ENCODE data around the gene TSC22D2.

The TSC22D2 gene

GRCh38 chr3:150377601-150378300 is 30.3 kb upstream of the TSC22D2 start:
- TF ChIP-seq TOX (CRISPR knock-in tag; IDR thresholded peaks at IDR 0.05; ENCODE audit: borderline replicate concordance) (no peak), GLIS3 (CRISPR knock-in tag; IDR thresholded peaks at IDR 0.05) (no peak), ZNF565 (CRISPR knock-in tag; conservative IDR thresholded peaks at IDR 0.05; ENCODE audit: low read depth) (no peak), CSDC2 (CRISPR knock-in tag; IDR thresholded peaks at IDR 0.05) (no peak), ZFP3 (CRISPR knock-in tag; IDR thresholded peaks at IDR 0.05) (no peak), ZC3H10 (CRISPR knock-in tag; IDR thresholded peaks at IDR 0.05) (no peak), ZNF8 (CRISPR knock-in tag; IDR thresholded peaks at IDR 0.05) (no peak), ZNF70 (CRISPR knock-in tag; IDR thresholded peaks at IDR 0.05) (no peak), PATZ1 (CRISPR knock-in tag; IDR thresholded peaks at IDR 0.05; ENCODE audit: borderline replicate concordance) (no peak), POU6F1 (CRISPR knock-in tag; IDR thresholded peaks at IDR 0.05; ENCODE audit: borderline replicate concordance, low read depth) (no peak), CREB5 (CRISPR knock-in tag; IDR thresholded peaks at IDR 0.05; ENCODE audit: low read depth) (no peak), CSRNP3 (CRISPR knock-in tag; IDR thresholded peaks at IDR 0.05) (no peak), ARNTL (CRISPR knock-in tag; IDR thresholded peaks at IDR 0.05; ENCODE audit: borderline replicate concordance, low read depth) (no peak), BACH2 (CRISPR knock-in tag; IDR thresholded peaks at IDR 0.05; ENCODE audit: borderline replicate concordance) (no peak)
- no peak for ATAC-seq

- ATAC-seq = no peak
- no peak for TF ChIP-seq TOX (CRISPR knock-in tag; IDR thresholded peaks at IDR 0.05; ENCODE audit: borderline replicate concordance)
- no peak for TF ChIP-seq TCF4 (CRISPR knock-in tag; IDR thresholded peaks at IDR 0.05; ENCODE audit: borderline replicate concordance)
- TF ChIP-seq BACH2 (CRISPR knock-in tag; IDR thresholded peaks at IDR 0.05; ENCODE audit: borderline replicate concordance) = no peak
- no peak for TF ChIP-seq ZNF70 (CRISPR knock-in tag; IDR thresholded peaks at IDR 0.05)
- no peak for TF ChIP-seq CSRNP3 (CRISPR knock-in tag; IDR thresholded peaks at IDR 0.05)
- no peak for TF ChIP-seq ISL1 (CRISPR knock-in tag; IDR thresholded peaks at IDR 0.05)
- no peak for TF ChIP-seq ESRRG (CRISPR knock-in tag; IDR thresholded peaks at IDR 0.05)
- TF ChIP-seq PATZ1 (CRISPR knock-in tag; IDR thresholded peaks at IDR 0.05; ENCODE audit: borderline replicate concordance) = no peak
- TF ChIP-seq ZNF8 (CRISPR knock-in tag; IDR thresholded peaks at IDR 0.05) = no peak
Measured at GRCh38 chr3:150378301-150378748, 29.8 kb upstream of the TSC22D2 start.

- no peak for ATAC-seq
- no peak for TF ChIP-seq ZC3H10 (CRISPR knock-in tag; IDR thresholded peaks at IDR 0.05)
- no peak for TF ChIP-seq OSR1 (CRISPR knock-in tag; IDR thresholded peaks at IDR 0.05)
- no peak for TF ChIP-seq PATZ1 (CRISPR knock-in tag; IDR thresholded peaks at IDR 0.05; ENCODE audit: borderline replicate concordance)
- no peak for TF ChIP-seq CREB5 (CRISPR knock-in tag; IDR thresholded peaks at IDR 0.05; ENCODE audit: low read depth)
- TF ChIP-seq POU6F1 (CRISPR knock-in tag; IDR thresholded peaks at IDR 0.05; ENCODE audit: borderline replicate concordance, low read depth) = no peak
- TF ChIP-seq ISL1 (CRISPR knock-in tag; IDR thresholded peaks at IDR 0.05) = no peak
- TF ChIP-seq ZNF565 (CRISPR knock-in tag; conservative IDR thresholded peaks at IDR 0.05; ENCODE audit: low read depth) = no peak
- no peak for TF ChIP-seq RARB (CRISPR knock-in tag; IDR thresholded peaks at IDR 0.05)
- TF ChIP-seq GLIS3 (CRISPR knock-in tag; IDR thresholded peaks at IDR 0.05) = no peak
- no peak for TF ChIP-seq ESRRG (CRISPR knock-in tag; IDR thresholded peaks at IDR 0.05)
Measured at GRCh38 chr3:150379469-150379868, 28.6 kb upstream of the TSC22D2 start.
